Stimulated activated naive CD4-positive, alpha-beta T cell (primary cell): Measurements from ENCODE around the gene VGF.
"Not testable (repeated sequence)": the region's sequence is repeated elsewhere in the genome, so short reads cannot be mapped to it uniquely, and the experiment has no call there.

ENCODE experiments used
- DNase-seq, 6 experiments: peaks; one replicate each; lab custom pipeline; 2025; lab: John Stamatoyannopoulos, UW

Gene VGF

DNA sequence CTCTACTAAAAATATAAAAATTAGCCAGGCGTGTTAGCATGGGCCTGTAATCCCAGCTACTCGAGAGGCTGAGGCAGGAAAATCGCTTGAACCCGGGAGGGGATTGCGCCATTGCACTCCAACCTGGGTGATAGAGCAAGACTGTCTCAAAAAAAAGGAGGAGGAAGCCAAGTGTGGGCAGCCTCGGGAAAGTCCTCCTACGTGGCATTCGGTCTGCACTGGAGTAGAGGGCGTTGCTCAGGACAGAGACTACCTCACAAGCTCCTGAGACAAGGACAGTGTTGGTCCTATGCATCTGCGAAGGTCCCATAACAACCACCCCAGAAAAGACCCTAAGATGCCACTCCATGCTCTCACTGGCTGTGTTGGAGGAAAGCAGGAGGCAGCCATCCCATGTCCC lies 48.5 kb downstream of the VGF start:
- DNase-seq: no peak

GRCh38 chr7:101115215-101115614 lies 50.2 kb downstream of the VGF start:
- DNase-seq: no peak

- no peak for DNase-seq
These were observed 50.9 kb downstream of the VGF start for GRCh38 chr7:101114492-101114891.

GRCh38 chr7:101113836-101114235 lies 51.5 kb downstream of the VGF start:
- DNase-seq: no peak

- DNase-seq: not testable (repeated sequence)
These were observed 52.2 kb downstream of the VGF start for GRCh38 chr7:101113140-101113539.
